Left renal cortex interstitium (tissue), 4 donors: ENCODE results near the gene APAF1. TPM values are rescaled to one million over a fixed set of nuclear protein-coding genes. Genes with fewer than 3 reads are reported as not detected.

Source experiments
- DNase-seq, 4 donors: peaks; one replicate each; pipeline ENCODE4 v3.0.0-alpha.2; 2013; ENCODE audit warnings: low read depth in 4 of 4, low spot score in 2 of 4, missing footprints in 1 of 4
- polyA plus RNA-seq, 4 donors: library from polyadenylated mRNA; unstranded; fragments of 120-200 nt; gene quantifications; one replicate each; pipeline ENCODE4 v1.2.1, GENCODE V29; 2013; ENCODE audit not compliant: insufficient read length in 4 of 4

APAF1 gene
- polyA plus RNA-seq, 4 donors, result 28.0 to 41.2 (median 30.3) TPM

DNA sequence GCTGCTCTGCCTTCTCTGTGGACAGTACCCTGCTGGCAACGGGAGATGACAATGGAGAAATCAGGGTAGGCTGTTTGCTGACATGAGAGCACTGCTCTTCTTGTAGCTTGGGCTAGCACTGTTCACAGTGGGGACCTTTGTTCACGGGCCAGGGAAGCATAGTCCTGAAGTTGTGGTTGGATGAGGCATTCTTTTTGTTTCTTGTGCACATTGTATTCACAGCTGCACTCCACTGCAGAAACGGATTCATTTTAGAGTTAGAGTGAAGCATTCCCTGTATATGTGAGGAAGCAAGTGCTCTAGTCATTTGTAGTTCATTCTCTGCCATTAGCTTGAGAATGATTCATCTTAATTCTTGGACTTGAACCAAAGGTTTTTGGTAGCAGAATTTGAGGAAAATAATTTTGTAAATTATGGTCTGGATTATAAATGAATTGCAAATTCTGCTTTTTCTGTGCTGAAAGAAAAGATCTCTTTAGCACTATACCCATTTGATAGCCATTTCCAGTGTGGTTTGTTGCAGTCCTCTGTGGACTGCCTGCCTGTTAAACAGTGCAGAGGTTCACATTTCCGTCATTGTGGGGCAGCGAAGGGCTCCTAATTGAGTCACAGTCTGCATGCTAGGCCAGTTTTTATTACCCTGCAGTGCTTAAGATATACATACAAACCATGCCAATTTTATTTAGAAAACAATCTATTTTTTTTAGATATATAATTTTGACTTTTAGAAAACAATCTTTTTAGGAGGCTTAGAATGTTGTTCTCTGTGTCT lies 80.6 kb downstream of the APAF1 start:
- no peak for DNase-seq

DNA sequence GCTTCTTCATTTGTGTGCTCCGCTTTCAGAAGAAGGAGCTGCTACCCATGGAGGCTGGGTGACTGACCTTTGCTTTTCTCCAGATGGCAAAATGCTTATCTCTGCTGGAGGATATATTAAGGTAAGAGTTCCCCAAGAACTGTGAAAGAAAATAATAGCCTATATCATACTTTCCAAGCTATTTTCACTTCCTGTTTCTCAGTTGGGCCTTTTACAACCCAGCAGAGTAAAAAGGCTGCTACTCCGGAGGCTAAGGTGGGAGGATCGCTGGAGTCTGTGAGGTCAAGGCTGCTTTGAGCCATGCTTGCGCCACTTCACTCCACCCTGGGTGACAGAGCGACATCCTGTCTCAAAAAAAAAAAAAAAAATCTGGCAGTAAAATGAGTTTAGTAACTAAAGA lies 82.1 kb downstream of the APAF1 start:
- no peak for DNase-seq

DNA sequence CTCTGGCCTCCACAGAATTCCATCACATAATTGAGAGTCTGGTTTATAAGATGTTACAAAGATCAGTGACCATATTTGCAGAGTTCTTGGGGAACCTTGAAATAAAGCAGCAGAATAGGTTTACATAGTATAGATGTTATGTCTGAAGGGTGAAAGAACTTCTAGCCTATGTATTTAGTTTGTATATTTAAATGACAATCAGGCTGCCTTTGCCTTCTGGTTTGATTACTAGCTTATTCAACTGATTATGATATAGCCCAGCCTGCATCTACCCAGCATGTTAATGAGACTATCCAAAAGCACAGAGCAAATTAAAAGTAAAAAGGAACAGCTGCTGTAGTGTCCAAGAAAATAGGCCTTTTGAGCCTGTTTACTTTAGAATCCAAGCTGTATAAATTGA lies 85.3 kb downstream of the APAF1 start:
- DNase-seq, result no peak

DNA sequence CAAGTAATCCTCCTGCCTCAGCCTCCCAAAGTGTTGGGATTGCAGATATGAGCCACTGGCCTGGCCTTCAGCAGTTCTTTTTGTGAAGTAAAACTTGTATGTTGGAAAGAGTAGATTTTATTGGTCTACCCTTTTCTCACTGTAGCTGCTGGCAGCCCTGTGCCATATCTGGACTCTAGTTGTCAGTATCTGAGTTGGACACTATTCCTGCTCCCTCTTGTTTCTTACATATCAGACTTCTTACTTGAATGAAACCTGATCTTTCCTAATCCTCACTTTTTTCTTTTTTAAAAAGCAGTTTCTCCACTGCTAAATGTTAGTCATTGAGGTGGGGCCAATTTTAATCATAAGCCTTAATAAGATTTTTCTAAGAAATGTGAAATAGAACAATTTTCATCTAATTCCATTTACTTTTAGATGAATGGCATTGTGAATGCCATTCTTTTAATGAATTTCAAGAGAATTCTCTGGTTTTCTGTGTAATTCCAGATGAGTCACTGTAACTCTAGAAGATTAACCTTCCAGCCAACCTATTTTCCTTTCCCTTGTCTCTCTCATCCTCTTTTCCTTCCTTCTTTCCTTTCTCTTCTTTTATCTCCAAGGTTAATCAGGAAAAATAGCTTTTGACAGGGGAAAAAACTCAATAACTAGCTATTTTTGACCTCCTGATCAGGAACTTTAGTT lies 88.7 kb downstream of the APAF1 start:
- no peak for DNase-seq

DNA sequence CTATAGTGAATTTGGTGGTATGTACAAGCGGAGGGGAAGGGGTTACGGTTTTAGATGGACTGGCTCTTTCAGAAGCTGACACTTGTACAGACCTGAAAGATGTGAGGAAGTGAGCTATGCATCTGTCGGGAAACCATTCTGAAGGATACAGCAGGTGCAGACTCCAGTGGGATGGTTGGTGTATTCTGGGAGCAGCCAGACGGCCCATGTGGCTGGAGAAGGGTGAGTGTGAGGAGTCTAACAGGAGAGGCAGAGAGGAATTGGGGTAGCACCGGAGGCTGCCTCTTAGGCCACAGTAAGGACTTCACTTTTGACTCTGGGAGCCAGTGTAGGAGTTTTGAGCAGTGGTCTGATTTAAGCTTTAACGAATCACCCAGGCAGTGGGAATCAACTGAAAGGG lies 90.7 kb downstream of the APAF1 start:
- DNase-seq, result no peak

DNA sequence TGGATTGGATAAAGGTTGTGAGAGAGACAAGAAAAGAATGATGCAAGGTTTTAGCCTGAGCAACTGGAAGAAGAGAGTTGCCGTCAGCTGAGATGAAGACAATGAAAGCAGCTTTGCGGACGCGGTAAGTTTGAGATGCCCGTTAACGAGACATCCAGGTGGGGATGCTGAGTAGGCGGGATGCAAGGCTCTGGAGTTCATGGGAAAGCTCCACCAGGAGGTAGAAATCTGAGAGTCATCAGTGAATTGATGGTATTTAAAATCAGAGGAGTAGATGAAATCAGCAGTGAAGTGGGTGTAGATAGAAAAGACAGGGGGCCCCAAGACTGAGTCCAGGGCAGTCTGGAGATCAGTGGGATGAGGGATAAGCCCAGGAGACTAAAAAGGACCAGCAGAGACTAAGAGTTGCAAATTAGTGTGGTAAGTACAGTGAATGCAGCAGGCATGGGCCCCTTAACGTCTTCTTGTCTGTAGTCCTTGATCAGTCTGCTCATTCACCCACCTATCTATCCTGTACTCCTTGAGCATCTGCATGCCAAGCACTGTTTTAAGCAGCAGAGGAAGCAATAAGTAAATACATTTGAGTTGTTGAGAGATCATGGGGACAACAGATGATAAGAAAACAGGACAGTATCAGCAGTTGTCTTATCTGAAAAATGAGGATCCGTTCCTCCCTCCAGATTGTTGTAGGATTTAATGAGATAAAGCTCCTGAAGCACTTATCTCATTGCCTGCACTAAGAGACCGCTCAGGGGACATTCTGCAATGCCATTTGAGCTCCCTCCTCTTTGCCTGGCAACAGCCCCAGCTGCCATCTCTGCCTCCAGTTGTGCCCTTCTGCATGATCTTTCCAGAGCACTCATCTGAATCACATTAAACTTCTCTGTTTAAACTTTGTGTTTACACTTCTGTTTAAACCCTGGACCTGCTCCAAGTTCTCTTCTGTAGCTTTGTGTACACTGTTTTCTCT lies 91.5 kb downstream of the APAF1 start:
- DNase-seq, result no peak

DNA sequence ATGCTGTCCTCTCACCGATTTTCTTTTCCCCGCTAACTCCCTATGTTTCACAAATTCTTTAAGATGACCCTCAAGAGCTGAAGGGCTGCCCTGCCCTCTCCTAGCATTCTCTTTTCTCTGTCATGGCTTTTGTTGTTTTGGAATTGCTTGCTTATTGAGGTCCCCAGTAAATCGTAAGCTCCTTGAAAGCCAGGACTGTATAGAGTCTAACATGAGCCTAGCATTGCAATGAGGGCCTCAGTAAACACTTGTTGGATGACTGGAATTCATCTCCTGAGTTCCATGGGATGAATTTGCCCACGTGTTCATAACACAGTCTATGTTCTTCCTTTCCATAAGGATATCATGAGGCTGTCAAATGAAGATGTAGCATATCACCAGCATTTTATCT lies 92.2 kb downstream of the APAF1 start:
- DNase-seq, result no peak

DNA sequence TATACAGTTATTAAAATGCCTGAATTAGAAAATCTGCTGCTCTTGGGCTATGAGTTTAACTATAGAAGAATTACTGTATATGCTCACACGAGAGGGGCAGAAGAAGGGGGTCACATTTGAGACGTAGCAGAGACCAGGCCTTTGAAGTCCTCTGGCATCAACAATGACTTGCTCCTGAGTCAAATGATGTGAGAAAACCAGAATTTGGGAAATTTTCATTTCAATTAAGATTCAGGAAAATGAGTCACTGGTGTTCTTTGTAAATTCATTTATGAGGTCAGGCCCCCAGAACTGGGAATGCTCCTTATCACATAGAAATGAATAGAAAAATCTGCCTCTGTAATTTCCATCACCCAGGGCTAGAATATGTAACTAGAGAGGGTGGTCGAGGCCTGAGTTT lies 92.9 kb downstream of the APAF1 start:
- no peak for DNase-seq

DNA sequence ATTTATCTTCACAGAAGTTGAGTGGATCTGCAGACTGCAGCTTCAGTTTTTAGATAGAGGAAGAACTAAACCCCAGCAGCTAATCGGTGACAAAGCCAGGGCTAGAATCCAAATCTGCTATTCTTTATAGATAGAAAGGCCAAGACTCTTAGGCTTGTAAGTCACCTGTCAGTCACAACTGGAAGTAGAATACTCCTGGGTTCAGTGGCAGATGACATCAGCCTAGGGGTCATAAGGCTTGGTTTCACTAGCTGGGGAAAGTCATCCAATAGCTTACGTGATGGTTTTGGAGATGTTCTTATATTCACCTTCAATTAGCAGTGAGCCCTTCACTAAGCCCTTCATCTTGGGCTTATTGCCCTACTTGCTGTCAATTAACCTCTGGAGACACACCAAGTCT lies 93.4 kb downstream of the APAF1 start:
- DNase-seq, result no peak

DNA sequence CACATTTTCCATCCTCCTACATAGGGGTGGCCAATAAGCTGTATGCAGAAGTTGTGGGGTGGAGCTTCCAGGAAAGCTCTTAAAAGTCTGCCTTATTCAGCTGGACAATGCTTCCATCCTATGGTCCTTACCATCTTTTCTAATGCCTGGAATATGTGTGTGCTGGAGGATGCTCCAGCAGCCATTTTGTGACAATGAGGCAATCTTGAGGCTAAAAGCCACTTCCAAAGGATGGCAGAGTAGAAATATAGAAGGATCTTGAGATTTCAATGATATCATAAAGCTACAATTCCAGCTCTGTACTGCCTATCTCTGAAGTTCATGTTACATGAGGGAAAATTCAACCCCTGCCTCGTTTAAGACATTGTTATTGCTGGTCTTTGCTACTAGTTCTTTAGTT lies 95.7 kb downstream of the APAF1 start:
- DNase-seq, result no peak

DNA sequence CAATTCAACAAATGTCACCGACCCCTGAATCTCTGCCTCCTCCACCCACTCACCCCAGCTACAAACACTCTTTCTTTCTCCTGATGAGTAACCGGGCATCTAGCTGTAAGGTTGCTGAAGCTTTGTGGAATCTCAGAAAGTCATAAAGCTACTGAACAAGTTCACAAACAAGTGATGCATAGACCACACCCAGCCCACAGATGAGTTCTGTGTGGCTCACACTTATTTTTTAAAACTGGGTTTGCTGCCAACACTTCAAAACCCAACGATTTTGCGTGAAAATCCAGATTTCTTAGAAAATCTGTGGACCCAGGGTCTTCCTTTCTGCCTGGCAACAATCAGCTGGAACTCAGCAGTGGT lies 96.1 kb downstream of the APAF1 start:
- no peak for DNase-seq

DNA sequence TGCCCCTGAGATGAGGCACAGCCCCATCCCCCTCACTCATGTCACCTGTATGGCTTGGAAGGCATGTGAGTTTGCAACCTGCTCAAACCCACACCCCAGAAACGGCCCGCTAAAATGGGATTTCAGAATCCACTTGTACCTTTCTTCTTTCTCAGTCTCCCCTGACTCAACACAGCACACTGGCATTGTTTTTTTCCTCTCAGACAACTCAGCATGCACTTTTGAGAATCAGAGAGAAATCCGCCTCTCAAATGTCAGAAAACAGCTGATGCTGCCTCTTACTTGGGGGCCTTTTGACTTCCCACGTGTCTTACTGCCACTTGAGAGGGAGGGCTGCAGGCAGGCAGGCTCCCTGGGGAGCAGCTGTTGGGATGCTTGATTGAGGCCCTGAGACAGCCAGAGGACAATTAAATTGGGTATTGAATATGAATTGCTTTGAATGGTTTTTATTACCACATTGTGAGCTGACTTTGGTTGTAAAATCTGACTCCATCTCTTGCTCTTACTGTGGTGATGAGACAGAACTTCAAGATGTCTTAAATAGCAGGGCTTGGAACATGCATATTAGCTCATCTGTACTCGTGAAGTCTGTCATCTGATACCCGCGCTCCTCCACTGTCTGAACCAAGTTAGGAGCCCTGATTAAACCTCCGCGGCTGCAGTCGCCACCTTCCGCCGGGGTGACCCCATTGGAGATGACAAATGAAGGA lies 96.6 kb downstream of the APAF1 start:
- no peak for DNase-seq

DNA sequence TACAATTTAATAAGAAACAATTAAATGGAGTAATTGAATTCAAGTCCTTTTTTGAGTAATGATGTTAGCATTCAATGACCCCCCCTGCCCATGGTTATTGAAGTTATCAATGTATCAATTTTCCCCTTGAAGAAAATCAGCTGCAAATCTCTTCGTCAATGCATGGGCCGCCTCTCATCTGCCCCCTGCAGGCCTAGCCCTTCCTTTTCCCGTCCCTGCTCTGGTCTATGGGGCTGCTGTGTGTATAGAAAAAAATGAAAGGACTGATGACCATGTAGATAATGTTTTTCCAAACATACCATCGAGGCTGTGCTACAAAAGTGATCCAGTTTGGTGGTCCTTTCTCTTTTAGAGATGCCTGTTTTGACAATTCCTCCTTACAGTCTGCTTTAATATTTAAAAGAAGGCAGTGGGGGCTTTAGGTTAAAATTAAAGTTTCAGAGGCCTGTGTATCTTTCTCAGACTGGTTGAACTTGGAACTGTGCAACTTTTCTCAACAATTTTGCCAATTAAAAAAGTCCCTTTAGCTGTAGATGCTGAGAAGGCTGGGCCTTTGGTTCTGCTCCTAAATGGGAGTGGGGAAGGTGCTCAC lies 98.4 kb downstream of the APAF1 start:
- no peak for DNase-seq

DNA sequence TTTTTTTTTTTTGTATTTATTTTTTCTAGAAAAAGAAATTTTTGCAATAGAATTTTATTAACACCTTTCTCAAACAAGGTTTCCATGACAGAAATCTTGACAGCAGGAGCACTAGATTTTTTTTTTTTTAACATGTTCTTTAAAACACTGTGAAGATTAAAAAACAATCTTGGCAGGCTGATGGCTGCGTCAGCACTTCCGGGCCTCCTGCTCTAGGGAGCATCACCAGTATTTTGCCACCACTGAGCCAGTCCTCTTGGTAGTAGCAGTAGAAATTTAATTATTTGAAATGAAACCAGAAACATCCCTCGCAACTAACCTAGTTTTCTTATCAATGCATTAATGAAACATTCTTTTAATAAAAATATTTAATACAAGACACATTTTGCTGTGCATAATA lies 99.6 kb downstream of the APAF1 start:
- DNase-seq, result no peak

DNA sequence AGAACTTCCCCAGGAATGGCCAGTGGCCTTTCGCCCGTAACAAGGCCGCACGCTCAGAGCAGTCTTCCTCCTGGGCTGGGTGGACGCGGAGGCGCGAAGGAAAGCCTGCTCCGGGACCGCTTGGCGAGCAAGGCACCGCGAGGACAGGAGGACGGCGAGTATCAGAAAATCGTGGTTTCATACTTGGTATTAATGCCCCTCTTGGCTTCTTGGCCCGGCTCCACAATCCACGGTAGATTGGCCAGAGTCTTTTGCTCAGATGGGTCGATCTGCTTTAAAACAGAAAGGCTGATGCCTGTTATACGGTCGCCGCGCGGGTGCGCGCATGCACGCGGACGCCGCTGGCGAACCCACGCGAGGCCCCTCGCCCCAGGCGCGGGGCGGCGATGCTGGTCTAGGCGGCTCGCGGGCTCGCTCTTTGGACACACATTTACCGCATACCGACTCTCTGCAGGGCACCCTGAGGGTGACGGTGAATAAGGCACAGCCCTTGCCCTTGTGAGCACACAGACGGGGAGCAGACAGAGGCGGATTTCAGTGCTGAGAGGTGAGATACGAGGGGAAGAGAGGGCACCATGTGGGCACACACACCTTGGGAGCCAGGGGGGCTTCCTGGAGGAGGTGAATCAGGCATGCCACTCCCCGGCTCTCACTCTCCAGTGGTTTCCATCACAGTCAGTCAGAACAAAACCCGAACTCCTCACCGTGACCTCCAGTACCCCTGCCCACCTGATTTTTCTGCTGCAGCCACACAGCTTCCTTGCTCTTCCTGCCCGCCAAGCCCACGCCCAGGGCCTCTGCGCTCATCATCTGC lies 100.7 kb downstream of the APAF1 start:
- DNase-seq, result no peak

DNA sequence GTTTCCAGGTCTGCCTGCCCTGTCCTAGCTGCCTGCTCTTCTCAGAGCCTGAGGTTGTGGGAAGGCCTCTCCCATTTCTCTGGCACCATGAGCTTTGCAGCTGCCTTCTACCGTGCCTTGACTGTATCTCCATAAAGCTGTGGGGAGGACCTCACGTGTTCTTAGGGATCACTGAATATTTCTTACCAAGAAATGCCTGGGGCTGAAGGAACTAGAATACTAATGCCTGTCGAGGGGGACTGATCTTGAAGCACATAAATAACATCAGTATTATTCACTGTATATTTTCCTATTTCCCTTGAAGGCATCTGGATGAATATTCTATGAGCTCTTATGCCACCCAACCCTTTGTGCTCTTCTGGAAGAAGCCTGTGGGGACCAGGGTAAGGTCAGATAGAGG lies 103.4 kb downstream of the APAF1 start:
- no peak for DNase-seq

DNA sequence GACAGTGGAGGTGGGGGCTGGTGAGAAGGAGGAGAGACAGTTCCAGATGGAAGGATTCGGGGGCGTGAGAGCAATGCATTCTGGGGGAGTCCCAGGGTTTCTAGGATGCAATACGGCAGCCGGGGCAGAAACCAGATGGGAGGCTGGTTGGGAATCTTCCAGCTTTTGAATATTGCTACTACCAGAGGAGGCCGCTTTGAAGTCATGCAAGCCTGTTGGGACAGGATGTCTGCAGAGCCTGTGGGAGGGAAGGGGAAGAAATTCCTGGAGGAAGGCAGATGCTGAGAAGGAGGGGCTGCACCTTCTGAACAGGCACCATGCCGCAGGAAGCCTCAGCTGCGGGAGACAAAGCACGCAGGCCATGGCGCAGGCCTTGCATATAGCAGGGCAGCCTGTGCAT lies 105.4 kb downstream of the APAF1 start:
- no peak for DNase-seq

DNA sequence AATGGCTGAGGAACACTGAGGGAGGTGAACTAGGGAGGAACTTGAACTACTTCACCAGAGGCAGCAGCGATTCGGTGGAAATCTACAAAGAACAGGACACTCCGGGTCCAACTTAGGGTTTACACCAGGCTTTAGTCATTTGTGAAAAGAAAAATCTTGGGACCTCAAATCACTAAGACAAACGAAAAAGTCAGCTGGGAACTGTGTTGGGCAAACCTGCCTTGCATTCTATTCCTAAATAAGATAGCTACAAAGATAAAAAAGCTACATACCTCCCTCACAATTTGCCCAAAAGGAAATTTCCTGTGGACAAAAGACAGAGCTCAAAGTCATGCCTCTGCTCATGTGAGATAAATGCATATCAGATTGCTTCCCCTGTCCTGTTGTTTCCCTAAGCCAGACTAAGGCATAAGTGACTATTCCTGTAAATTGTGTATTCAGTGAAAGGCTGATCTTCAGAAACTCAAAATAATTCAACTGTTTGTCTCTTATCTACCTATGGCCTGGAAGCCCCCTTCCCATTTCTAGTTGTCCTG lies 106.6 kb downstream of the APAF1 start:
- no peak for DNase-seq

DNA sequence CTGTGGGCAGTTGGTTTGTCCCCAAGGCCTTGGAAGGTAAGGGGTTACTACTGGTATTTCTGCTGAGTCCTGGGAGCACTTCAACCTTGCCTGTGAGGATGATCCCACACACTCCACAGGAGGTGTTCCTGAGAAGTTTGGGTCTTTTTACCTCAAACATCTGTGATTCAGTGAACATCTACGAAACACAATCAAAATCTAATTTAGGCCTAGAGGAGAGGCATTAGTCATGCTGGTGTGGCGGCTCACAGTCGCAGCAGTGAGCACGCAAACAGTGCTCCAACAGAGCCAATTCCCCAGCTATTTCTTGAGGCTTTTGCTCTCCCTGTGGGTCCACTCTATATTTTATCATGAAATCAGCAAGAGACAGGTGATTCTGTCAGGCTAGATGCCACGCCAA lies 107.6 kb downstream of the APAF1 start:
- DNase-seq, result no peak
